ENCODE data around the gene PTGFR.

- no peak for TF ChIP-seq CTCF (conservative IDR thresholded peaks at IDR 0.05)
- no peak for TF ChIP-seq ZFX (IDR thresholded peaks at IDR 0.05)
Measured at GRCh38 chr1:78441921-78442320, 48.9 kb upstream of the PTGFR start.

Data from C4-2B (cell line).